ENCODE measurements around the gene MAP3K10.

Gene MAP3K10

DNA sequence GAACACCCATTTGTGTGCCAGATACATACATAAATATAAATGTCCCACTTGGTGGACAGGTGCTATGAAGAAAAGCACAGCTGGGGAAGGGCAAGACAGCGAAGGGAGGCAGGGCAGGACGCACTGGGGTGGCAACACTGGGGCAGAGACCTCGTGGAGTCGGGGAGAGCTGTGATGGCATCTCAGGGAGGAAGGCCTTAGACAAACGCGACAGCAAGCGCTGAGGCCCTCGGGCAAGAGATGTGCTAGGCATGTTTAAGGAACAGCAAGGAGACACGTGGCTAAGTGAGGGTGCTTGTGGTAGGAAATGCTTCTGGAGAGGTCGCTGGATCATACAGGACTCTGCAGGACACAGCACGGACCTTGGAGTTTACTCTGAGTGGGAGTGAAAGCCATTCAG lies 58.6 kb downstream of the MAP3K10 start (continued):
- TF ChIP-seq, protein P1, sequence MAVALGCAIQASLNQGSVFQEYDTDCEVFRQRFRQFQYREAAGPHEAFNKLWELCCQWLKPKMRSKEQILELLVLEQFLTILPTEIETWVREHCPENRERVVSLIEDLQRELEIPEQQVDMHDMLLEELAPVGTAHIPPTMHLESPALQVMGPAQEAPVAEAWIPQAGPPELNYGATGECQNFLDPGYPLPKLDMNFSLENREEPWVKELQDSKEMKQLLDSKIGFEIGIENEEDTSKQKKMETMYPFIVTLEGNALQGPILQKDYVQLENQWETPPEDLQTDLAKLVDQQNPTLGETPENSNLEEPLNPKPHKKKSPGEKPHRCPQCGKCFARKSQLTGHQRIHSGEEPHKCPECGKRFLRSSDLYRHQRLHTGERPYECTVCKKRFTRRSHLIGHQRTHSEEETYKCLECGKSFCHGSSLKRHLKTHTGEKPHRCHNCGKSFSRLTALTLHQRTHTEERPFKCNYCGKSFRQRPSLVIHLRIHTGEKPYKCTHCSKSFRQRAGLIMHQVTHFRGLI (tag by site-specific recombination; IDR thresholded peaks at IDR 0.05), result no peak
- no peak for TF ChIP-seq ZNF677 (tag by site-specific recombination; IDR thresholded peaks at IDR 0.05)
- no peak for TF ChIP-seq MEIS1 (CRISPR knock-in tag; IDR thresholded peaks at IDR 0.05; ENCODE audit: borderline replicate concordance)
- no peak for TF ChIP-seq ZBTB48 (tag by site-specific recombination; IDR thresholded peaks at IDR 0.05)
- TF ChIP-seq, protein P2, sequence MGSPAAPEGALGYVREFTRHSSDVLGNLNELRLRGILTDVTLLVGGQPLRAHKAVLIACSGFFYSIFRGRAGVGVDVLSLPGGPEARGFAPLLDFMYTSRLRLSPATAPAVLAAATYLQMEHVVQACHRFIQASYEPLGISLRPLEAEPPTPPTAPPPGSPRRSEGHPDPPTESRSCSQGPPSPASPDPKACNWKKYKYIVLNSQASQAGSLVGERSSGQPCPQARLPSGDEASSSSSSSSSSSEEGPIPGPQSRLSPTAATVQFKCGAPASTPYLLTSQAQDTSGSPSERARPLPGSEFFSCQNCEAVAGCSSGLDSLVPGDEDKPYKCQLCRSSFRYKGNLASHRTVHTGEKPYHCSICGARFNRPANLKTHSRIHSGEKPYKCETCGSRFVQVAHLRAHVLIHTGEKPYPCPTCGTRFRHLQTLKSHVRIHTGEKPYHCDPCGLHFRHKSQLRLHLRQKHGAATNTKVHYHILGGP (tag by site-specific recombination; IDR thresholded peaks at IDR 0.05), result no peak
- no peak for TF ChIP-seq ZNF214 (tag by site-specific recombination; IDR thresholded peaks at IDR 0.05; ENCODE audit: borderline replicate concordance)

DNA sequence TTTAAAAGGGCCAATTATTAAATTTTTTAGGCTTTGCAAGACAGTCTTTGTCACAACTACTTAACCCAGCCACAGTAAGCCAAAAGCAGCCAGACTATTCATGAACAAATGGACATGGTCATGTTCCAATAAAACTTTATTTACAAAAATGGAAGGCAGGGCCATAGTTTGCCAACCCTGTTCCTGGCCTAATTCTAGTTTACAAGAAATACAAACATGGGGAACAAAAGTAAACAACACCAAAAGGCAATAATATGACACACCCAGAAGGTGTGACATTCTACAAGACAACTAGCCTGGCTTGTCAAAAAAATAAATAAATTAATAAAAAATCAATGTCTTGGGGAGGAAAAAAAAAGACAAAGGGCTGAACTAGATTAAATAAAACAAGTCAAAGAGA lies 60.0 kb downstream of the MAP3K10 start:
- H3K36me3 ChIP-seq (ENCODE audit: control insufficient read depth in 2 of 2, insufficient read depth in 1 of 2, low read length in 2 of 2), result peaks cover 81 to 86% of the 10 kb centered on the region in 2 experiments
- POLR2A ChIA-PET, result no interaction called here
- no peaks in the 10 kb centered on the region for H3K9me3 ChIP-seq (ENCODE audit: control insufficient read depth, insufficient read depth, low read depth, low read length)
- TF ChIP-seq ZNF501 (tag by site-specific recombination; IDR thresholded peaks at IDR 0.05) (no peak), EGR2 (tag by site-specific recombination; IDR thresholded peaks at IDR 0.05; ENCODE audit: low read depth) (no peak), KLF8 (tag by site-specific recombination; IDR thresholded peaks at IDR 0.05) (0 out of 2 replicates have a peak, but pooled peaks have one; percentile 20)
- TF ChIP-seq, protein P3, sequence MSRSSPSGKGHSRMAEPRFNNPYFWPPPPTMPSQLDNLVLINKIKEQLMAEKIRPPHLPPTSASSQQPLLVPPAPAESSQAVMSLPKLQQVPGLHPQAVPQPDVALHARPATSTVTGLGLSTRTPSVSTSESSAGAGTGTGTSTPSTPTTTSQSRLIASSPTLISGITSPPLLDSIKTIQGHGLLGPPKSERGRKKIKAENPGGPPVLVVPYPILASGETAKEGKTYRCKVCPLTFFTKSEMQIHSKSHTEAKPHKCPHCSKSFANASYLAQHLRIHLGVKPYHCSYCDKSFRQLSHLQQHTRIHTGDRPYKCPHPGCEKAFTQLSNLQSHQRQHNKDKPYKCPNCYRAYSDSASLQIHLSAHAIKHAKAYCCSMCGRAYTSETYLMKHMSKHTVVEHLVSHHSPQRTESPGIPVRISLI (tag by site-specific recombination; IDR thresholded peaks at IDR 0.05), result 0 out of 2 replicates have a peak, but pooled peaks have one; percentile 50
- H3K4me3 ChIP-seq (ENCODE audit: low read depth, low read length), result no peak overlapping the region
- CTCF ChIA-PET, result interaction anchor here (0.6 kb wide), 1 partner anchor 54 kb away, joined by 4 read pairs; no protein-coding TSS in a partner anchor
- H3K4me1 ChIP-seq (ENCODE audit: control insufficient read depth, insufficient read depth, low read length), result peaks cover 7% of the 10 kb centered on the region; the same call in 1 of the 2 replicates
- no peak overlapping the region for H3K27ac ChIP-seq (ENCODE audit: extremely low read depth, low read depth, low read length)

DNA sequence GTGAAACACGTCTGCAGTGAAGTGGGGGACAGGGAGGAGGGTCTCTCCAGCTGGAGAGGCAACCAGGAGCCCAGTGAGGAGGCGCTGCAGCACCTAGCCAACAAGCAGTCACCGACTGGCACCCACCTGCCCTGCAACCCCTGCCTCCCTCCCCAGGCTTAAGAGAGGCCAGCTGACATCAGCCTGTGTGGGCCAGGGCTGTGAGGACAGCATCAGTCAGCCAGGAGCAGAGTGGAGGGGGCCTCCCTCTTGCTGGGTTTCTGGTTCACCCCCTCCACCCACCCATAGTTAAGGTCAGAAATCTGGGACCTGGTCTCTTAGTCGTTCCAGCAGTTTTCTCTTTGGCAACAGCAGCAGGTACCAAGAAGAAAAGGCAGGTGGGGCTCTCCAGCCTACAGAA lies 60.8 kb downstream of the MAP3K10 start:
- H3K9me3 ChIP-seq (ENCODE audit: control insufficient read depth, insufficient read depth, low read depth, low read length), result no peaks in the 10 kb centered on the region
- H3K36me3 ChIP-seq (ENCODE audit: control insufficient read depth in 2 of 2, insufficient read depth in 1 of 2, low read length in 2 of 2), result peaks cover 83 to 89% of the 10 kb centered on the region in 2 experiments
- peaks cover 5% of the 10 kb centered on the region; the same call in 1 of the 2 replicates for H3K4me1 ChIP-seq (ENCODE audit: control insufficient read depth, insufficient read depth, low read length)
- CTCF ChIA-PET, result interaction anchor here (0.6 to 1.1 kb wide), 3 partner anchors 9 to 236 kb away, joined by 3 read pairs; no protein-coding TSS in a partner anchor
- POLR2A ChIA-PET, result no interaction called here
- H3K4me3 ChIP-seq (ENCODE audit: low read depth, low read length), result no peak overlapping the region
- peak overlapping the region; percentile 11; the same call in 1 of the 2 replicates for H3K27ac ChIP-seq (ENCODE audit: extremely low read depth, low read depth, low read length)
- TF ChIP-seq, protein P4, sequence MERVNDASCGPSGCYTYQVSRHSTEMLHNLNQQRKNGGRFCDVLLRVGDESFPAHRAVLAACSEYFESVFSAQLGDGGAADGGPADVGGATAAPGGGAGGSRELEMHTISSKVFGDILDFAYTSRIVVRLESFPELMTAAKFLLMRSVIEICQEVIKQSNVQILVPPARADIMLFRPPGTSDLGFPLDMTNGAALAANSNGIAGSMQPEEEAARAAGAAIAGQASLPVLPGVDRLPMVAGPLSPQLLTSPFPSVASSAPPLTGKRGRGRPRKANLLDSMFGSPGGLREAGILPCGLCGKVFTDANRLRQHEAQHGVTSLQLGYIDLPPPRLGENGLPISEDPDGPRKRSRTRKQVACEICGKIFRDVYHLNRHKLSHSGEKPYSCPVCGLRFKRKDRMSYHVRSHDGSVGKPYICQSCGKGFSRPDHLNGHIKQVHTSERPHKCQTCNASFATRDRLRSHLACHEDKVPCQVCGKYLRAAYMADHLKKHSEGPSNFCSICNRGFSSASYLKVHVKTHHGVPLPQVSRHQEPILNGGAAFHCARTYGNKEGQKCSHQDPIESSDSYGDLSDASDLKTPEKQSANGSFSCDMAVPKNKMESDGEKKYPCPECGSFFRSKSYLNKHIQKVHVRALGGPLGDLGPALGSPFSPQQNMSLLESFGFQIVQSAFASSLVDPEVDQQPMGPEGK (tag by site-specific recombination; IDR thresholded peaks at IDR 0.05), result 0 out of 2 replicates have a peak, but pooled peaks have one; percentile 20
- no peak for TF ChIP-seq ZNF248 (tag by site-specific recombination; IDR thresholded peaks at IDR 0.05)
- no peak for TF ChIP-seq ZNF302 (tag by site-specific recombination; IDR thresholded peaks at IDR 0.05; ENCODE audit: low read depth)
- no peak for TF ChIP-seq ZNF530 (tag by site-specific recombination; IDR thresholded peaks at IDR 0.05; ENCODE audit: low read depth)
- no peak for TF ChIP-seq ZNF558 (tag by site-specific recombination; IDR thresholded peaks at IDR 0.05)
- TF ChIP-seq ZFHX2 (tag by site-specific recombination; conservative IDR thresholded peaks at IDR 0.05), result peak; percentile 78
- TF ChIP-seq EGR2 (tag by site-specific recombination; IDR thresholded peaks at IDR 0.05; ENCODE audit: low read depth), result peak; percentile 84
- no peak for TF ChIP-seq ZNF571 (tag by site-specific recombination; IDR thresholded peaks at IDR 0.05)
